ENCODE results near the gene MYEF2. TPM values are rescaled to one million over a fixed set of nuclear protein-coding genes. Genes with fewer than 3 reads are reported as not detected.

MYEF2 gene
- polyA plus RNA-seq, 3 donors, result 0.37 TPM; not detected in 2

DNA sequence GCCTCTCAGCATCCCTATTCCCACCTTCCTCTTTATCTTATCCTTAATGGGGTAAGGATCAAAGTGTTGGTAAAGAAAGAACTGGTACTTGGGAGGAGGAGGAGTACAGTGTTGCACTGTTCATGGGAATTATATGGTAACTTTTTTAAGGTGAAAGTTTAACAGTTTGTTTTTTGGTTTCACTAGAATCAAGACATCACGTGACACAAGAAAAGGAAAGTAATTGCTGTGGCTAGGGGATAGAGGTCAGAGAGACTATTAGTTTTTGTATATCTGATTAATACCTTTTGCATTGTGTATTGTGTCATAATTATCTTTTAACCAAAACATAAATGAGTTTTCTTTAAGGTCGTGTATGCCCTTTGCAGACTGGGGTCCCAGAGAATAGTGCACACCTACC is 80.8 kb downstream of the MYEF2 start:
- Histone ChIP-seq H2AFZ (ENCODE audit: insufficient read depth, low read depth, low read length, poor library complexity, severe bottlenecking) (no peak overlapping the region), H3K9ac (ENCODE audit: insufficient read depth, low read length, poor library complexity, severe bottlenecking) (no peak overlapping the region), H3K36me3 (replicated peaks in 1 of 2; ENCODE audit: control insufficient read depth in 1 of 2, insufficient read depth in 2 of 2, low read length in 2 of 2) (no peaks in the 10 kb centered on the region), H3K4me1 (ENCODE audit: control insufficient read depth in 1 of 2, insufficient read depth in 2 of 2, low read length in 2 of 2) (no peaks in the 10 kb centered on the region), H3K4me2 (replicated peaks; ENCODE audit: extremely low read depth, low read length, poor library complexity, severe bottlenecking) (no peak overlapping the region), H3K27me3 (ENCODE audit: control insufficient read depth in 2 of 2, insufficient read depth in 2 of 2, low read length in 2 of 2) (no peaks in the 10 kb centered on the region), H4K20me1 (ENCODE audit: insufficient read depth, low read length) (no peaks in the 10 kb centered on the region), H3K79me2 (ENCODE audit: insufficient read depth, low read length) (no peaks in the 10 kb centered on the region), H3K27ac (ENCODE audit: low read depth in 1 of 2, low read length in 2 of 2) (no peak overlapping the region), H3K4me3 (replicated peaks in 1 of 3; ENCODE audit: low read depth in 2 of 3, low read length in 3 of 3) (no peak overlapping the region), H3K9me3 (replicated peaks in 1 of 2; ENCODE audit: control insufficient read depth in 1 of 2, insufficient read depth in 1 of 2, low read length in 2 of 2) (no peaks in the 10 kb centered on the region)
- Mint-ChIP-seq H3K9me3 (peaks cover 0 to 4% (median 0%) of the 10 kb centered on the region in 7 donors), H3K4me1 (no peaks in the 10 kb centered on the region), H3K27me3 (ENCODE audit: low read depth in 3 of 3) (peaks cover 4 to 5% (median 4%) of the 10 kb centered on the region in 3 donors), H3K36me3 (no peaks in the 10 kb centered on the region), H3K4me3 (no peak overlapping the region), H3K27ac (no peak overlapping the region)
- TF ChIP-seq CTCF (IDR thresholded peaks at IDR 0.05), result no peak
- no peak for DNase-seq
- no CpG with 5 or more reads among the region's 2 CpGs for WGBS (ENCODE audit: insufficient coverage)
- intact Hi-C loops (cut with micrococcal nuclease), result no loop called here

DNA sequence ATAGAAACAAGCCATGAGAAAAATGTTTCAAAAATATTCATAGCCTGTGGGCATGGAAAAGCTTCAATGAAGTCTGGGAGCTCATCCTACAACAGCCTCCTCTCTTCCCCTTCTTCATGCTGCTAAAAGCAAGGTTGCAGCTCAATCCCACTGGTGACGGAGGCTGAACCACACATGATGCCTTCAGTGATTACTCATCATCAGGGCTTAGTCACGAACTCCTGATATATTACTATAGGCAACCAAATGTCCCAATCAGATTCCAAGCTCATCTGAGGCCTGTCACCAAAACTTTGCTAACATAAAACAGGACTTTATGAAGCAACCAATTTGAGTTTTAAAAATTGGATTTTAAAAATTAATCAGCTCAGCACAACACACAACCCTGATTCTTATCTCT is 81.3 kb downstream of the MYEF2 start:
- H3K36me3 ChIP-seq (replicated peaks in 1 of 2; ENCODE audit: control insufficient read depth in 1 of 2, insufficient read depth in 2 of 2, low read length in 2 of 2), result no peaks in the 10 kb centered on the region
- TF ChIP-seq CTCF (IDR thresholded peaks at IDR 0.05), result no peak
- no peaks in the 10 kb centered on the region for H3K4me1 ChIP-seq (ENCODE audit: control insufficient read depth in 1 of 2, insufficient read depth in 2 of 2, low read length in 2 of 2)
- H4K20me1 ChIP-seq (ENCODE audit: insufficient read depth, low read length), result no peaks in the 10 kb centered on the region
- 89% methylated on average over 1 of the region's 2 CpGs for whole genome bisulfite sequencing (ENCODE audit: insufficient coverage)
- no peaks in the 10 kb centered on the region for H3K27me3 ChIP-seq (ENCODE audit: control insufficient read depth in 2 of 2, insufficient read depth in 2 of 2, low read length in 2 of 2)
- intact Hi-C loops (cut with micrococcal nuclease), result no loop called here
- H3K4me3 Mint-ChIP-seq, result no peak overlapping the region
- no peaks in the 10 kb centered on the region for H3K36me3 Mint-ChIP-seq
- H3K4me3 ChIP-seq (replicated peaks in 1 of 3; ENCODE audit: low read depth in 2 of 3, low read length in 3 of 3), result no peak overlapping the region
- no peak overlapping the region for H3K27ac ChIP-seq (ENCODE audit: low read depth in 1 of 2, low read length in 2 of 2)
- H3K27me3 Mint-ChIP-seq (ENCODE audit: low read depth in 3 of 3), result peaks cover 2 to 5% (median 4%) of the 10 kb centered on the region in 3 donors
- H3K79me2 ChIP-seq (ENCODE audit: insufficient read depth, low read length), result no peaks in the 10 kb centered on the region
- H3K9ac ChIP-seq (ENCODE audit: insufficient read depth, low read length, poor library complexity, severe bottlenecking), result no peak overlapping the region
- no peaks in the 10 kb centered on the region for H3K9me3 ChIP-seq (replicated peaks in 1 of 2; ENCODE audit: control insufficient read depth in 1 of 2, insufficient read depth in 1 of 2, low read length in 2 of 2)
- DNase-seq, result no peak
- H3K27ac Mint-ChIP-seq, result no peak overlapping the region
- H2AFZ ChIP-seq (ENCODE audit: insufficient read depth, low read depth, low read length, poor library complexity, severe bottlenecking), result no peak overlapping the region
- H3K9me3 Mint-ChIP-seq, result peaks cover 0 to 4% (median 0%) of the 10 kb centered on the region in 7 donors
- H3K4me2 ChIP-seq (replicated peaks; ENCODE audit: extremely low read depth, low read length, poor library complexity, severe bottlenecking), result no peak overlapping the region
- no peaks in the 10 kb centered on the region for H3K4me1 Mint-ChIP-seq
